ENCODE measurements around the gene ZNF718.
"Not testable (repeated sequence)": the region's sequence is repeated elsewhere in the genome, so short reads cannot be mapped to it uniquely, and the experiment has no call there.

ZNF718 gene

DNA sequence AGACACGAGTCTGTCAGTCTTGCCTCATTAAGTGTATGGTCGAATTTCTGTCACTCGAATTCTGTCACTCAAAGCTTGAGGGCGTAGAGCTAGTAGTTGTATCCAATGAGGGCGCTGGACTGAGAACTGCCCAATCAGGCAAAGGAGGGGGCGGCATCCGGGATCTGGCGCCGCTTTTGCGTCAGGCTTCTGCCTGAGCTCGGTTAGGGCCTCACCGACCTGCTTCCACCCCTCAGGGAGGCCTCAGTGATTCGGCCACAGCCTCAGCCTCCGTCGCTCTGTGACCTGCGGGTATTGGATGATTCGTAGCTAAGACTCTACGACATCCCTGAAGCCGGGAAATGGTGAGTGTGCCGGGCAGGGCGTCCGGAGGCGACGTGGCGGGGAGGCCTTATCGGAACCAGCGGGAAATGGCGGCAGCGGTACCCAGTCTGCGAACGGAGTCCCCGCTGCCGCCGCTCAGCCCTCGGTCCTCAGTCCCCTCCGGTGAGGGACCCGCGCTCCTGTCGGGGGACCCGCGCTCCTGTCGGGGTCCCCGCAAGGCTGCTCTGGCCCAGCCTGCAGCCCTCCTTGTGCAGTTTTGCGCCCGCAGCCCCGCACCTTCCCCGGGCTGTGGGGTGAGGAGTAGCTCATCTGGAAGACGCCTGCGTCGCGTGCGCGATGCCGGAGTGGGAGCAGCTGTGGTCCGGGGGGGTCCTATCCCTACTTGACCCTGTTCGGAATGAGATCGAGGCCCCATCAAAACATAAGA is 88.3 kb downstream of the ZNF718 start:
- H3K27ac ChIP-seq (ENCODE audit: low read depth, low read length), result peak overlapping the region; percentile 71
- peak overlapping the region; percentile 72 for H3K4me3 ChIP-seq (ENCODE audit: low read length)
- peak overlapping the region; percentile 39 for H3K9ac ChIP-seq (ENCODE audit: low read length)
- H3K36me3 ChIP-seq (ENCODE audit: control insufficient read depth, insufficient read depth, low read length), result no peaks in the 10 kb centered on the region
- no peaks in the 10 kb centered on the region for H3K27me3 ChIP-seq (ENCODE audit: control insufficient read depth, insufficient read depth, low read length)
- H3K4me1 ChIP-seq (ENCODE audit: control insufficient read depth, insufficient read depth, low read length), result no peaks in the 10 kb centered on the region

DNA sequence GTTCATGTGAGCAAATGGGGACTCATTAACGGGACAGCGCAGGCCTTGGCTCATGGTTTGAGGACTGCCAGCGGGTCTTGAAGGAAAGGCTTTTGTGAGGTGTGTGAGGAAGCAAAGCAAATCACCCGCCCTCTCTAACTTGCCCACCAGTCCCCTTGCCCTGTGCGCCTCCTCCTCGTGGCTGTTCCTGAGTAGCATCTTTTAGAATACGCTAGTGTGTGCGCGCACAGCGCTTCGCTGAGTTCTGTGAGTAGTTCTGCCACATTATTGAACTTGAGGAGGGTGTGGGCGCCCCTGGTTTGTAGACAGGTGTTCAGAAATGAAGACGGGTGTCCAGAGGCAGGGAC is 88.9 kb downstream of the ZNF718 start:
- H3K4me1 ChIP-seq (ENCODE audit: control insufficient read depth, insufficient read depth, low read length); H3K36me3 ChIP-seq (ENCODE audit: control insufficient read depth, insufficient read depth, low read length); H3K27me3 ChIP-seq (ENCODE audit: control insufficient read depth, insufficient read depth, low read length): not testable (repeated sequence)
- peak overlapping the region; percentile 72 for H3K4me3 ChIP-seq (ENCODE audit: low read length)
- H3K27ac ChIP-seq (ENCODE audit: low read depth, low read length), result peak overlapping the region; percentile 71
- H3K9ac ChIP-seq (ENCODE audit: low read length), result peak overlapping the region; percentile 39
